Stimulated activated CD8-positive, alpha-beta memory T cell treated with anti-CD3 and anti-CD28 coated beads, Interleukin-15, amount 100 ng/mL, for 24 hours (primary cell): ENCODE measurements around the gene CSDE1.
A peak's percentile ranks its signal among the peaks of the same experiment; 100 is the strongest.

Experiments used
- DNase-seq: peaks from one replicate; pipeline ENCODE4 v3.0.0-alpha.2; 2020; ENCODE audit warnings: low read depth

Gene CSDE1

GRCh38 chr1:114749835-114750234 lies 7.9 kb downstream of the CSDE1 start:
- DNase-seq = no peak

GRCh38 chr1:114746450-114747121 lies 11.2 kb downstream of the CSDE1 start:
- DNase-seq = no peak

DNA sequence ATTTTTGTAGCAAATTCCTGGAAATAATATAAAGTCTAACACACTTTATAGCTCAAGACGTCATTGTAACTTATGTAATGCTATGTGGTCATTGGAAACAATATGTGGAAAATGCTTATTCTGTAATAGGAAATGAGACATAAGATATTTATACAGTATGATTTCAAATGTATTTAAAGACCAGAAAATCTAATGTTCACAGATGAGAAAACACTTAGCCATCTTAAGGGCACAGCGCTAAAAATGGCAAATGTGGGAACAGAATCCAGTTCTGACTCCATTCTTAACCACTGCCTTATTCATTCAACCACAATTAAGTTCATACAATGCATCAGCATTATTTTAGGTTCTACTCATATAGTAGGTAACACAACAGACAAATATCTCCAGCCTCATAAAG lies 12.5 kb downstream of the CSDE1 start:
- no peak for DNase-seq

DNA sequence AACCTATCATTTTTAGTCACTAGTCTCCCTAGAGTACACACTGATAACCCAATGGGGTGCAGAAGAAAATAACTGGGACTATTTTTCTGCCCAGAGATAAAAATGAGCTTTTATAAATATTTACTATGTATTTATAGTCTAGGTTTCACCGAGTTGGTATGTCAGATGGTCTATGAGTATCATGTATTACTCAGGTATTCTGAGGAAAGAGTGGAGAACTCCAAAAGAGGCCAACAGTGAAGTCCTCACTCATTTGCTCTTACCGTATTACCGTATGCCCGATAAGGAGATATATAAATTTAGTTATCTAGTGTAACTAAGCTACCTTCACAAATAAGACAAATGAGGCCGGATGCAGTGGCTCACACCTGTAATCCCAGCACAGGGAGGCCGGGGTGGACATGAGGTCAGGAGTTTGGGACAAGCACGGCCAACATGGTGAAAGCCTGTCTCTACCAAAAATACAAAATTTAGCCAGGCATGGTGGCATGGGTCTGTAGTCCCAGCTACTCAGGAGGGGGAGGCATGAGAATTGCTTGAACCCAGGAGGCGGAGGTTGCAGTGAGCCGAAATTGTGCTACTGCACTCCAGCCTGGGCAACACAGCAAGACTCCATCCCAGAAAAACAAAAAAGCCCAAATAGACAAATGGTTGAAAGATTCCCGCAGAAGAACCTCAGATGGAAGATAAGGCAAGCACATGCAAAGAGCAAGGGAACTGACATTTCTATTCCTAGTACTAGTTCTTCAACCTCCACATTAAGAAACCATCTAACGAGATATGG lies 15.6 kb downstream of the CSDE1 start:
- no peak for DNase-seq

DNA sequence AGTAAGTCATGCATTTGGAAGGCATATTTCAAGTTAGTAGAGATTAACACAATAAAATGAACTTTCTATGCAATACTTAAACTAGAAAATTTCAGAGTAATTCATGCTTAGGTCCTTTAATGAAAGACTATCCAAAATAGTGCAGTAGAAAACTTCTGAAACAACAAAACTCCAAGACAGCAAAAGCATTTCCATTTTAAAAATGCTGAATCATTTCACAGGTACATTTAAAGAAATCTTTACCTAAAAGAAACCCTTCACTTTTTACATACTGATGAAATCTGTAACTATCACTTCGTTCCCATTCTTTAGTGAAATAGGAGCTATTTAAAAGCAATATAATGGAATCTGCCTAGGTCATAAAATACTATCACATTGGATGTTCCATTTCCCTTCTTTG lies 17.5 kb downstream of the CSDE1 start:
- no peak for DNase-seq

DNA sequence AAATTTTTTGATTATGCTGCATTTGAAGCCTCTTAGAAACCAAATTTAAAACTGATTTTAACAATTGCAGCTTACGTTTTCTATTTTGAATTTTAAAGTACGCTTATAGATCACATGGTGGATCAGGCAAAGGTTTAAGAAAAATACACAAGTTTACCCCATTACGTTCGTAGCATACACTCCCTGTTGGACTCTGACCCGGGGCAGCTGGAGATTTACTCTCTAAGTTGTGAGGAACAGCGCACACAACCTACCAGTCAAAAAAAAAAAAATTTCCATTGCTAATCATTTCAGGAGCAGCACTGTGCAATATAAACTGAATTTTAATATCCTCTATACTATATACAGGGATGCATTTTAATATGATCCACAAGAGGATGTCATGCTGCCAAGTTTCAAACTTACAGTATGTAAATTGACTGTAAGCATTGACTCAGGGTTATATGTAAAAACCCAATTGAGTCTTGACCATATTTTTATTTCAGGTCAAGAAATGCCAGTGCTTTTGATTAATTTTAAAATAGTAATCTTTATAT lies 20.4 kb downstream of the CSDE1 start:
- no peak for DNase-seq

DNA sequence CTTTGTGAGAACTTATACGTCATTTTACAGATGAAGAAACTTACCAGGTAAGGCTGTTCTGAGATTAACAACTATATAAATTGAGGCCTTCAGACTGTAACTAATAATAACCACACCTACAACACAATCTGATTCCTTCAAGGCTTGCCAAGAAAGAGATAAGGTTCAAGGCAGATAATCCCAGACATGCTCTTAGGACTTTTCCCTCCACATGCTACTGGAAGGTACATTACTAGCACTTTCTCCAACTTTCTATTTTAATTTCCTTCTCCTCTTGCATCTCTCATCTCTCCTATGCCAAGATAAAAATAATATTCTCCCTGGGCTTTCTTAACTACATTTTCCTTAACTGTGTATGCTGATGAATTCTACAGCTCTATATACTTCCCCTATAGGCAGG lies 22.3 kb downstream of the CSDE1 start:
- DNase-seq = no peak

GRCh38 chr1:114729782-114730181 lies 28.0 kb downstream of the CSDE1 start:
- no peak for DNase-seq

GRCh38 chr1:114728553-114728952 lies 29.2 kb downstream of the CSDE1 start:
- DNase-seq = no peak

GRCh38 chr1:114725230-114725629 lies 32.6 kb downstream of the CSDE1 start:
- DNase-seq = no peak

GRCh38 chr1:114723915-114724314 lies 33.9 kb downstream of the CSDE1 start:
- no peak for DNase-seq

DNA sequence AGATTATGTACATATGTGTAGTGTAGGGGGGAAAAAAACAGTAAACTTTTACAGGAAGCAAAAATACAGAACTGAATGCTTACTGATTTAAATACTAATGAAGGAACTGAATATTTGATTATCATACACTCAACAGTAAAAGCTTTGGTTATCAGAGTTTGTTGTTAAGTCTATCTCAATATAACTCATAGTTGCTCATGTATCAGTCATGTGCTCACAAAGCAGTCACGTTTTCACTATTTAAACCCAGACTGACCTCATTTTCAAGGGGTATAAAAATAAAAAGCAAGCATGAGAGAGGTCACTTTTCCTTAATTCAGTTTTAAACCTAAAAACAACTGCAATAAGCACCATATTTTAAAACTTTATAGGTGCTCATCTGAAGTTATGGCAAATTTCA lies 34.3 kb downstream of the CSDE1 start:
- DNase-seq = no peak

GRCh38 chr1:114720492-114720891 lies 37.3 kb downstream of the CSDE1 start:
- DNase-seq = no peak

GRCh38 chr1:114719424-114719787 lies 38.4 kb downstream of the CSDE1 start:
- DNase-seq = no peak

GRCh38 chr1:114718661-114719423 lies 38.9 kb downstream of the CSDE1 start:
- no peak for DNase-seq

GRCh38 chr1:114716304-114717170 lies 41.2 kb downstream of the CSDE1 start, which contains the start of gene NRAS:
Gene NRAS, minus strand, starts transcription at chr1:114716771. Its CDS starts 611 bp downstream, at chr1:114716160.
- DNase-seq = peak; percentile 96

DNA sequence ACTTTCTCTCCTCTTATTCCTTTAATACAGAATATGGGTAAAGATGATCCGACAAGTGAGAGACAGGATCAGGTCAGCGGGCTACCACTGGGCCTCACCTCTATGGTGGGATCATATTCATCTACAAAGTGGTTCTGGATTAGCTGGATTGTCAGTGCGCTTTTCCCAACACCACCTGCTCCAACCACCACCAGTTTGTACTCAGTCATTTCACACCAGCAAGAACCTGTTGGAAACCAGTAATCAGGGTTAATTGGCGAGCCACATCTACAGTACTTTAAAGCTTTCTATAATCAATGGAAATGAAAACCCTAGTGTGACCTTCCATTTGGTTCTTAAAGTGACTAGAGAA lies 41.9 kb downstream of the CSDE1 start:
- no peak for DNase-seq

DNA sequence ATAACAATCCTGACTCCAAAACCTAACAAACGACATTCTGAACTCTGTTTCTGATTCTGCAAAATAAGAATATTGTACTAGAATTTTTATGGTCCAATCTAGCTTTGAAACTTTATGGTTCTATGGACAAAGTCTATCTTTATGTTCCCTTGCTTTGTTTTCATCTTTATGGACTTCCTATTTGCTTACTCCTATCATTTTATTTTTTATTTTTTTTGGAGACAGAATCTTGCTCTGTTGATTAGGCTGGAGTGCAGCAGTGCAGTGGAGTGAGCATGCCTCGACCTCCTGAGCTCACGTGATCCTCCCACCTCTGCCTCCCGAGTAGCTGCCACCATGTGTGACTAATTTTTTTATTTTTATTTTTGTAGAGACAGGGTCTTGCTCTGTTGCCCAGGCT lies 44.8 kb downstream of the CSDE1 start:
- no peak for DNase-seq

GRCh38 chr1:114710360-114710759 lies 47.4 kb downstream of the CSDE1 start:
- DNase-seq = no peak

GRCh38 chr1:114707604-114708003 lies 50.2 kb downstream of the CSDE1 start:
- DNase-seq = no peak

- no peak for DNase-seq
Measured at GRCh38 chr1:114703242-114703641, 54.5 kb downstream of the CSDE1 start.

DNA sequence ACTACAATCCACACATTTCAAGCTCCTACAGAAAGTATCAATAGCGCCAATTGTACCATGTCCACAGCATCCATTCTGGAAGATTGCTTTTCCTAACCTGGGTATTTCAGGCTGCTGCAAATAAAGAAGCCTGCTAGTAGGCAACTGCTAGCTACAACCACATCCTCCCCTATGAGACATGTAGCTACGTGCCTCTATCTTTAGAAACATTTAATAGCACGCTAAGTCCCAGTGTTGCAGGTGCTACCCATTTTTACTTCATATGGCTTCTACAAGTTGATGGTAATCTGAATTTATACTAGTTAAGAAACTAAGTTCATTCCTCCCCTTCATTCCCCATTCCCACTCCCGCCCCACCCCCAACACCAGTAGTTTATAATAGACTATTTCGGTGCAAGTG lies 55.0 kb downstream of the CSDE1 start:
- no peak for DNase-seq
